ENCODE measurements around the gene SEBOX.

SEBOX gene

DNA sequence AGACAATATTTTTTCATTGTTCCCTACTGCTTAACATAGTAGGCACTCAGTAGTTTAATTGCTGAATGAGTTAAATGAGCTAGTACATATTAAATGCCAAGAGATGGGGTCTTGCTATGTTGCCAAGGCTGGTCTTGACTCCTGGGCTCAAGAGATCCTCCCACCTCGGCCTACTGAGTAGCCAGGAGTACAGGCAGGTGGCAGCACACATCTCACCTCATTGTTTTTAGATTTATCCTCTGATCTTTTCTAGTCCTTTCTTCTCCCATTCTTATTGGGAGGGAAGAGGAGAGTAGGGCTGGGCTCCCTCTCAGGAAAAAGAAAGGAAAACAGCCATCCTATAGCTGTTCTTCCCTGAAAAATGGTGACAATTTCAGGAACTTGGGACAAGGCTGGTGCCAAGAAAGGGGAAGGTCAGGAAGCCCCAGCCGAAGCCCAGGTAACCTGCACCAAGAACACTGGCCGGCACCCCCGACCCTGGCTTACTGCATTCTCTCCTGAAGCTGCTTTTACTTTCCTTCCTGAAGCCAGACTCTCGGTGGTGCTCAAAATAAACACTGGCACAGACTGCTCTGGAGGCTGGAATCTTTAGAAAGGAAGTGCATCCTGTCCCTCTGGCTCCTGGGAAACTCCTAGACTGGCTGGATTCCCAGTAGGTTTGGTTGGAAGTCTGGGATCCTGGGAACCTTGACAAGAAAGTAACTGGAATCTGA is 26.8 kb downstream of the SEBOX start:
- no peak for DNase-seq (ENCODE audit: low spot score)
- peaks cover 20% of the 10 kb centered on the region for H3K4me1 ChIP-seq (ENCODE audit: insufficient read depth, poor library complexity, severe bottlenecking)
- no peak for ATAC-seq (ENCODE audit: low read depth)
- peak overlapping the region; percentile 89 for H3K27ac ChIP-seq (ENCODE audit: poor library complexity, severe bottlenecking)
- TF ChIP-seq, protein P1, sequence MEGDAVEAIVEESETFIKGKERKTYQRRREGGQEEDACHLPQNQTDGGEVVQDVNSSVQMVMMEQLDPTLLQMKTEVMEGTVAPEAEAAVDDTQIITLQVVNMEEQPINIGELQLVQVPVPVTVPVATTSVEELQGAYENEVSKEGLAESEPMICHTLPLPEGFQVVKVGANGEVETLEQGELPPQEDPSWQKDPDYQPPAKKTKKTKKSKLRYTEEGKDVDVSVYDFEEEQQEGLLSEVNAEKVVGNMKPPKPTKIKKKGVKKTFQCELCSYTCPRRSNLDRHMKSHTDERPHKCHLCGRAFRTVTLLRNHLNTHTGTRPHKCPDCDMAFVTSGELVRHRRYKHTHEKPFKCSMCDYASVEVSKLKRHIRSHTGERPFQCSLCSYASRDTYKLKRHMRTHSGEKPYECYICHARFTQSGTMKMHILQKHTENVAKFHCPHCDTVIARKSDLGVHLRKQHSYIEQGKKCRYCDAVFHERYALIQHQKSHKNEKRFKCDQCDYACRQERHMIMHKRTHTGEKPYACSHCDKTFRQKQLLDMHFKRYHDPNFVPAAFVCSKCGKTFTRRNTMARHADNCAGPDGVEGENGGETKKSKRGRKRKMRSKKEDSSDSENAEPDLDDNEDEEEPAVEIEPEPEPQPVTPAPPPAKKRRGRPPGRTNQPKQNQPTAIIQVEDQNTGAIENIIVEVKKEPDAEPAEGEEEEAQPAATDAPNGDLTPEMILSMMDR (IDR thresholded peaks at IDR 0.05; ENCODE audit: poor library complexity, severe bottlenecking): no peak
- H3K27me3 ChIP-seq (ENCODE audit: insufficient read depth, poor library complexity, severe bottlenecking): no peaks in the 10 kb centered on the region
- peaks cover 53% of the 10 kb centered on the region for H3K36me3 ChIP-seq (ENCODE audit: low read depth)
- no peaks in the 10 kb centered on the region for H3K9me3 ChIP-seq (ENCODE audit: severe bottlenecking)
- no peak overlapping the region for H3K4me3 ChIP-seq (ENCODE audit: severe bottlenecking)

DNA sequence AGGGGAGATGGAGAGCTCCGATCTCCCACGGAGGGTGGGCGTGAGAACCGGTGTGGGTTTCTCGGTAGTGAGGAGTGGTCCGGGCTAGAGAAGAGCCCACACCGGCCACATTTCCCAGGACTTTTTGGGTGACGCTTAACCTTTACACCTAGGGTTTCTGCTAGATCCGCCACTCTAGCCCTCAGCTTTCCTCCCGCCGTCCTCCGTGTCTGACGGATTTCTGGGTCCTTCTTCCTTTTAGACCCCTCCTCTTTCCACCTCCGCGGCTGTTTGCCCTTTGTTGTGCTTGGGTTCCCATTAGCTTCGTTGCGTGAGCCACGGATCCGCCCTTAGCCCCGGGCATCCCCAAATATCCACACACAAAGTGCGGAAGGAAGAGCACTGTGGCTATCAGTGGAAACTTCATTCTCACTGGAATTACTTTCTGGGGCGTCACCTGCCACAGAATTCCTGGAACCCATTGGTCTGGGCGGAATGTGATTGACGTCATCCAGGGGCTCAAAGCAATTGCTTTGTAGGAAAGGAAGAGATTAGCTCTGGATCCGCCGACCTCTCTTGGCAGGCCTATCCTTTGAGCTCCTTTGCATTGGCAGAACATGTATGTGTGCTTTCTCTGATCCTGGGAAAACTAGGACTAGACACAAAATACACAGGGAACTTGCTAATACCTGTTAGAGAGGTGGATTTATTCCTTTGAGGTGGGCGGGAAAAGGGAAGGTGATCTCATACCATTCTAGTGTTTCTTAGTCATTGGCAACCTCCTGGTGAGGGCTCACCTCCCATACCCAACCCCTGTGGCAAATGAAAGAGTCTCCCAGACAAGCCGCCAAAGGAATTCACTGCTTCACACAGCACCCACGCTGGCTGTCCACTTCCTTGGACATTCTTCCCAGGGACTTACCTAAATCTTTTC is 28.8 kb downstream of the SEBOX start:
- ATAC-seq (ENCODE audit: low read depth): peak; percentile 47

DNA sequence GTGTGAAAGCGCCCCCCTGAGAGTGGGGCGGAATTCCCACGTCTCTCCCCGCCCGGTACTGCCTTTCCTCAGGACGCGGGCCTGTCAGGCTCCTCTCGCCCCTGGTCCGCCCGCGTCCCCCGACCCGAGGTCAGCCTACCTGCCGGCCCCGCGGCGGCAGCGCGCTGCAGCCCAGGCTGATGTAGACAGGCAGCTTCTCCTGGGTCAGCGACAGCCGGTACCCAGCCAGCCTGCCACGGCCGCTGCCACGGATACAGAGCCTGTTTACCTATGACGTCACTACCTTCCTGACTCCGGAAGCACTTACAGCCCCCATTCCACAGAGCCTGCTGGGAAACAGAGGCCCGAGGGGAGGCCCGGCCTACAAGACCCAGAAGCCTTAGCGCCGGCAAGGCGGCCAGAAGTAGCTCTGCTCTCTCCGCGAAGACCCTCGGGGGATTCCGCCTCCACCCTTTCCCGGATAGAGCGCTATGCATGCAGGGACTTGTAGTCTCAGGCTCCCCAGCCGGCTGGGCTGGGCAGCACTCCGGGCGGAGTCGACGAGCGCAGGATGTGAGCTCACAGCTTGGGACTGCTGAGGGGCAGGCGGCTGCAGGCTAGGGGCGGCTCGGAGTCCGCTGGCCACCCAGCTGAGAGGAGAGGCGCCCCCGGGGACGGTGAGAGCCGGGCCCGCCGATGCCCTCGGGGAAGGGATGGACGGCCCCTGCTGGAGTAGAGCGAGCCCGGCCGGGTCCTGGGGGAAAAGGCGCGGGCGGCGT is 29.6 kb downstream of the SEBOX start, which contains the start of the genes IFT20 and TNFAIP1:
Gene IFT20, minus strand, starts transcription at position 272 of the 758 bp plus-strand sequence. CDS start 3,487 bp downstream, outside the sequence.
Gene TNFAIP1, plus strand, starts transcription at position 561 of the 758 bp plus-strand sequence. CDS start 3,761 bp downstream, outside the sequence.
- TF ChIP-seq, protein P1 (IDR thresholded peaks at IDR 0.05; ENCODE audit: poor library complexity, severe bottlenecking): peak; percentile 11
- Histone ChIP-seq H3K27me3 (ENCODE audit: insufficient read depth, poor library complexity, severe bottlenecking) (no peaks in the 10 kb centered on the region), H3K4me3 (ENCODE audit: severe bottlenecking) (peak within 1 kb of the TSS; percentile 74), H3K4me1 (ENCODE audit: insufficient read depth, poor library complexity, severe bottlenecking) (peaks cover 20% of the 10 kb centered on the region), H3K27ac (ENCODE audit: poor library complexity, severe bottlenecking) (peak within 1 kb of the TSS; percentile 89), H3K36me3 (ENCODE audit: low read depth) (peaks cover 30% of the 10 kb centered on the region), H3K9me3 (ENCODE audit: severe bottlenecking) (no peaks in the 10 kb centered on the region)
- ATAC-seq (ENCODE audit: low read depth) (peak; percentile 88), DNase-seq (ENCODE audit: low spot score) (peak; percentile 100)

More for the DNA sequence above, 28.8 kb downstream of the SEBOX start:
- DNase-seq (ENCODE audit: low spot score): peak; percentile 86
- Histone ChIP-seq H3K4me3 (ENCODE audit: severe bottlenecking) (peak overlapping the region; percentile 74), H3K27ac (ENCODE audit: poor library complexity, severe bottlenecking) (peak overlapping the region; percentile 89), H3K36me3 (ENCODE audit: low read depth) (peaks cover 33% of the 10 kb centered on the region), H3K9me3 (ENCODE audit: severe bottlenecking) (no peaks in the 10 kb centered on the region), H3K4me1 (ENCODE audit: insufficient read depth, poor library complexity, severe bottlenecking) (peaks cover 20% of the 10 kb centered on the region), H3K27me3 (ENCODE audit: insufficient read depth, poor library complexity, severe bottlenecking) (no peaks in the 10 kb centered on the region)
- TF ChIP-seq, protein P1 (IDR thresholded peaks at IDR 0.05; ENCODE audit: poor library complexity, severe bottlenecking): no peak

- Histone ChIP-seq H3K27me3 (ENCODE audit: insufficient read depth, poor library complexity, severe bottlenecking) (no peaks in the 10 kb centered on the region), H3K27ac (ENCODE audit: poor library complexity, severe bottlenecking) (peak overlapping the region; percentile 89), H3K4me3 (ENCODE audit: severe bottlenecking) (peak overlapping the region; percentile 74), H3K36me3 (ENCODE audit: low read depth) (peaks cover 25% of the 10 kb centered on the region), H3K9me3 (ENCODE audit: severe bottlenecking) (no peaks in the 10 kb centered on the region), H3K4me1 (ENCODE audit: insufficient read depth, poor library complexity, severe bottlenecking) (peaks cover 20% of the 10 kb centered on the region)
- TF ChIP-seq, protein P1 (IDR thresholded peaks at IDR 0.05; ENCODE audit: poor library complexity, severe bottlenecking): no peak
- ATAC-seq (ENCODE audit: low read depth) (no peak), DNase-seq (ENCODE audit: low spot score) (no peak)
Observed at GRCh38 chr17:28334666-28335200, 30.3 kb downstream of the SEBOX start.
